ENCODE results near the gene CCL18. TPM values are rescaled to one million over a fixed set of nuclear protein-coding genes. Genes with fewer than 3 reads are reported as not detected.

Gene CCL18
- total and polyA plus RNA-seq, 2 donors (not counting 1 experiment from before 2014, with no cell fraction given): not detected

GRCh38 chr17:36089888-36090836 is 26.1 kb downstream of the CCL18 start, which contains the start of gene CCL3:
Gene CCL3, minus strand, starts transcription at chr17:36090143. Its CDS starts 85 bp downstream, at chr17:36090058.
- H3K9me3 ChIP-seq (ENCODE audit: control extremely low read depth in 1 of 3, control insufficient read depth in 2 of 3, insufficient read depth in 1 of 3, low read length in 2 of 3): peaks cover 0 to 6% (median 0%) of the 10 kb centered on the region in 3 donors
- peak within 1 kb of the TSS; percentile 70 for H3K4me2 ChIP-seq (replicated peaks; ENCODE audit: low read depth, low read length, poor library complexity, severe bottlenecking)
- H3K4me3 ChIP-seq (ENCODE audit: control extremely low read depth in 1 of 5, extremely low read depth in 1 of 5, insufficient read depth in 1 of 5, low read depth in 2 of 5, low read length in 4 of 5): peak within 1 kb of the TSS; percentile 32 to 43 (median 36)
- no peaks in the 10 kb centered on the region for H3K9me3 Mint-ChIP-seq (ENCODE audit: insufficient read depth)
- DNase-seq (peak; percentile 84), ATAC-seq (ENCODE audit: low read depth) (peak; percentile 79)
- H3K27me3 ChIP-seq (replicated peaks in 1 of 4; ENCODE audit: control extremely low read depth in 1 of 4, control insufficient read depth in 3 of 4, insufficient read depth in 4 of 4, low read length in 3 of 4): no peaks in the 10 kb centered on the region
- H3K4me3 Mint-ChIP-seq: peak within 1 kb of the TSS; percentile 89
- no peaks in the 10 kb centered on the region for H4K20me1 ChIP-seq (ENCODE audit: control insufficient read depth, insufficient read depth, low read length, poor library complexity, severe bottlenecking)
- peaks cover 50 to 55% of the 10 kb centered on the region in 2 donors for H3K4me1 ChIP-seq (ENCODE audit: control insufficient read depth in 2 of 2, insufficient read depth in 2 of 2, low read length in 2 of 2)
- TF ChIP-seq EZH2 (IDR thresholded peaks at IDR 0.05; ENCODE audit: borderline replicate concordance, insufficient read depth, low read depth, low read length, poor library complexity, severe bottlenecking) (no peak), CTCF (IDR thresholded peaks at IDR 0.05) (no peak)
- H2AFZ ChIP-seq (ENCODE audit: insufficient read depth, low read depth, low read length, poor library complexity, severe bottlenecking): no peak within 1 kb of the TSS
- peaks cover 70% of the 10 kb centered on the region for H3K4me1 Mint-ChIP-seq
- H3K9ac ChIP-seq (ENCODE audit: low read length): peak within 1 kb of the TSS; percentile 44
- no peaks in the 10 kb centered on the region for H3K27me3 Mint-ChIP-seq
- peak within 1 kb of the TSS; percentile 58 to 85 for H3K27ac ChIP-seq (ENCODE audit: low read length in 2 of 2)
- ChIA-PET CTCF (interaction anchor here (0.9 to 2.1 kb wide), 9 partner anchors 13 to 114 kb away, joined by 3 to 11 read pairs (median 4); partner anchors contain the start of gene CCL4), POLR2A (interaction anchor here (0.6 to 1.3 kb wide), 2 partner anchors 13 to 526 kb away, joined by 4 read pairs; no protein-coding TSS in a partner anchor)
- H3K27ac Mint-ChIP-seq: peak within 1 kb of the TSS; percentile 87
- intact Hi-C loops (cut with micrococcal nuclease): loop anchor here (1.0 to 2.0 kb wide), 3 partner anchors 13 to 59 kb away; partner anchors contain the start of gene CCL4
- H3K79me2 ChIP-seq (ENCODE audit: control insufficient read depth, insufficient read depth, low read length): no peaks in the 10 kb centered on the region
- 0% methylated on average over 4 of the region's 9 CpGs for WGBS (ENCODE audit: insufficient coverage)
- no peaks in the 10 kb centered on the region for H3K36me3 ChIP-seq (replicated peaks in 1 of 2; ENCODE audit: control extremely low read depth in 1 of 2, control insufficient read depth in 1 of 2, extremely low read depth in 1 of 2, insufficient read depth in 2 of 2, low read length in 1 of 2)

All from B cell (primary cell).